Ascending aorta (tissue), 1 donor: ENCODE data around the gene RARB. TPM values are rescaled to one million over a fixed set of nuclear protein-coding genes. Genes with fewer than 3 reads are reported as not detected.

ENCODE experiments used
- total RNA-seq: library from RNA; depleted of rRNA; stranded (reverse); fragments of >200 nt; gene quantifications from one replicate; pipeline ENCODE4 v1.1.0, GENCODE V29; 2016

Gene RARB
- total RNA-seq, 1 donor from 2014 or later = 52.7 TPM

Other genes with a start within 250 kb of the RARB start
- gene TOP2B, start 236.6 kb downstream of the RARB start, total RNA-seq = 20.0 TPM